ENCODE results near the gene CALCR. TPM values are rescaled to one million over a fixed set of nuclear protein-coding genes. Genes with fewer than 3 reads are reported as not detected.

CALCR gene
- total RNA-seq, 4 donors from 2014 or later: not detected

DNA sequence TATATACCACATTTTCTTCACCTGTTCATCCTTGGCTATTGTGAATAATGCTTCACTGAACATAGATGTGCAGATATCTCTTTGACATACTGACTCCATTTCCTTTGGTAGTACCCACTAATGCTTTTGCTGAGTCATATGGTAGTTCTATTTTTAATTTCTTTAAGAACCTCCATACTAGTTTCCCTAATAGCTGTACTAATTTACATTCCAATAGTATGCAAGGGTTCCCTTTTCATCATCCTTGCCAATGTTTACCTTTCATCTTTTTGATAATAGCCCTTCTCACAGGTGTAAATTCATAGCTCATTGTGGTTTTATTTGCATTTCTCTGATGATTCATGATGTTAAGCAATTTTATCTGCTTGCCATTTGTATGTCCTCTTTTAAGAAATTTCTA lies 159.9 kb downstream of the CALCR start:
- Histone ChIP-seq H3K36me3 (no peaks in the 10 kb centered on the region), H3K4me1 (no peaks in the 10 kb centered on the region), H3K27me3 (no peaks in the 10 kb centered on the region), H3K9me3 (no peaks in the 10 kb centered on the region), H3K4me3 (no peak overlapping the region), H3K27ac (no peak overlapping the region)
- DNase-seq: no peak
- no peak for TF ChIP-seq POLR2A (IDR thresholded peaks at IDR 0.05)
- TF ChIP-seq, protein P1, sequence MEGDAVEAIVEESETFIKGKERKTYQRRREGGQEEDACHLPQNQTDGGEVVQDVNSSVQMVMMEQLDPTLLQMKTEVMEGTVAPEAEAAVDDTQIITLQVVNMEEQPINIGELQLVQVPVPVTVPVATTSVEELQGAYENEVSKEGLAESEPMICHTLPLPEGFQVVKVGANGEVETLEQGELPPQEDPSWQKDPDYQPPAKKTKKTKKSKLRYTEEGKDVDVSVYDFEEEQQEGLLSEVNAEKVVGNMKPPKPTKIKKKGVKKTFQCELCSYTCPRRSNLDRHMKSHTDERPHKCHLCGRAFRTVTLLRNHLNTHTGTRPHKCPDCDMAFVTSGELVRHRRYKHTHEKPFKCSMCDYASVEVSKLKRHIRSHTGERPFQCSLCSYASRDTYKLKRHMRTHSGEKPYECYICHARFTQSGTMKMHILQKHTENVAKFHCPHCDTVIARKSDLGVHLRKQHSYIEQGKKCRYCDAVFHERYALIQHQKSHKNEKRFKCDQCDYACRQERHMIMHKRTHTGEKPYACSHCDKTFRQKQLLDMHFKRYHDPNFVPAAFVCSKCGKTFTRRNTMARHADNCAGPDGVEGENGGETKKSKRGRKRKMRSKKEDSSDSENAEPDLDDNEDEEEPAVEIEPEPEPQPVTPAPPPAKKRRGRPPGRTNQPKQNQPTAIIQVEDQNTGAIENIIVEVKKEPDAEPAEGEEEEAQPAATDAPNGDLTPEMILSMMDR (IDR thresholded peaks at IDR 0.05): no peak

DNA sequence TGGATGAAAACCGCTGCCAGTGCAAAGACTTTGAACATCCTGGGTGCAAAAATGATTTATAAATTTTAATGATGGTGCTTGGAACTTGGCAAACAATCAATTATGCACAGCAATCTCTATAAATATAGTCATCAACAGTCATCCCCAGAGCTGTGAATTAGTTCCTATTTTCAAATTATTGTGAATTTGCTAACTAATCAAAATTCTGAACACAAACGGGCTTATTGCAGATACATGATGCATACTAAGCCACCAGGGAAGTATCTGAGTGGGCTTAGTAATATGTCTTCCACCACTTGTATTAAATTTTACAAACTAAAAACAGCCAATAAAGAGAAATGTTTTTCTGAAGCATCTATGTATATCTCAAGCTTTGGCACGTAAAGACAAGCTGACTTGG lies 165.2 kb downstream of the CALCR start:
- TF ChIP-seq, protein P1 (IDR thresholded peaks at IDR 0.05): no peak
- no peak for TF ChIP-seq POLR2A (IDR thresholded peaks at IDR 0.05)
- no peaks in the 10 kb centered on the region for H3K27me3 ChIP-seq
- H3K36me3 ChIP-seq: no peaks in the 10 kb centered on the region
- no peak for DNase-seq
- H3K9me3 ChIP-seq: peaks cover 0 to 2% (median 0%) of the 10 kb centered on the region in 4 donors
- no peak overlapping the region for H3K4me3 ChIP-seq
- no peaks in the 10 kb centered on the region for H3K4me1 ChIP-seq
- H3K27ac ChIP-seq: no peak overlapping the region

DNA sequence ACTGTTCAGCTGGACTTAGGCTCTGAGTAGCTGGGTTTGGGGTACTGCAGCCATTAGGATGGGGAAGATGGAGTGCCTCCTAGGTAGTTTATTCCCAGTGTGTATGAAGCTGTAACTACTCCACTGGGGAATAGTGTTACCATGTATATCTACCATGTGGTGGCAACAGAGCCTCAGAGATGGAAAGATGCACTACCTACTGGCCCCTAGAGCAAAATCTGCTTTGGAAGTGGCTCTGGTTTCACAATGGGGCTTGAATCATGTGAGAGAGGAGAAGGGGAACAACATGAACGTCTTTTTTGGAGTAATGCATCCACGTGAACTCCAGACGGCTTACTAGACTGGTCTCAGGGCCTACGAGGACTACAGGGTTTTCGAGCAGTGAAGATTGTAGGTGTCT lies 167.3 kb downstream of the CALCR start:
- H3K9me3 ChIP-seq: peaks cover 0 to 2% (median 0%) of the 10 kb centered on the region in 4 donors
- H3K4me1 ChIP-seq: no peaks in the 10 kb centered on the region
- no peaks in the 10 kb centered on the region for H3K36me3 ChIP-seq
- no peak overlapping the region for H3K4me3 ChIP-seq
- TF ChIP-seq, protein P1 (IDR thresholded peaks at IDR 0.05): no peak
- TF ChIP-seq POLR2A (IDR thresholded peaks at IDR 0.05): no peak
- H3K27ac ChIP-seq: no peak overlapping the region
- H3K27me3 ChIP-seq: no peaks in the 10 kb centered on the region
- DNase-seq: no peak

DNA sequence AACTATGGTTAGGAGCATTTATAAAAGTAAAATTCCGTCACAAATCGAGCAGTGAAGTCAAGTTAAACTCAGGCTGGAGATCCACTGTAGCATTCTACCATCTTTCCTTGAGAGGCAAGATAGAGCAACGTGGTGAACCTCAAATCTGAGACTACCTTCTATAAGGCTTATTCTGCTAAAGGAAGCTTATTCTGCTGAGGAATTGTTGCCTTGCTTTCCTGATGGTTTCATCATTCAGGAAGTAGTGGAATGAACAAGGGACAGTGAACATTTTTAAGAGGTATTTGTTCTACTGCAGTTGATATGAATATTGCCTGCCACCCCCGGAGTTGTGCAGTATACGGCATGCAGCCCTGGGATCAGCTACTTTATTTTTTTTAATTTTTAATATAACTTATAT lies 171.6 kb downstream of the CALCR start:
- no peaks in the 10 kb centered on the region for H3K4me1 ChIP-seq
- H3K27ac ChIP-seq: no peak overlapping the region
- H3K4me3 ChIP-seq: no peak overlapping the region
- H3K36me3 ChIP-seq: no peaks in the 10 kb centered on the region
- H3K27me3 ChIP-seq: no peaks in the 10 kb centered on the region
- no peak for TF ChIP-seq POLR2A (IDR thresholded peaks at IDR 0.05)
- TF ChIP-seq, protein P1 (IDR thresholded peaks at IDR 0.05): no peak
- H3K9me3 ChIP-seq: peaks cover 0 to 2% (median 0%) of the 10 kb centered on the region in 4 donors
- DNase-seq: no peak

DNA sequence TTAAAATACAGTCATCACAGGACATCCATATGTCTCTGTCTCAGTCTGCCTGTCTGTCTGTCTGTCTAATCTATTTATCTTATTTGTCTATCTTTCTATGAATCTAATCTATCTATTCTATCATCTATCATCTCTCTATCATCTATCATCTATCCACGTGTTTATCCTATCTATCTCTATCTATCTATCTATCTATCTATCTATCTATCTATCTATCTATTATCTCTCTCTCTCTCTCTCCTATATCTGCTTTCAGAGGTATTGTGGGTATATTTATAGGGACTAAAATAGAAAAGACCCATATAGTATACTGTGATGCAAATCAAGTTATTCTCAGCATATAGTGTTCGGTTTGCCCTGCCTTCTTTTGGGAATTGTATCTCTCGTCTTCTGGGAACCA lies 174.9 kb downstream of the CALCR start:
- no peak for DNase-seq
- H3K9me3 ChIP-seq: no peaks in the 10 kb centered on the region
- H3K36me3 ChIP-seq: no peaks in the 10 kb centered on the region
- no peak for TF ChIP-seq POLR2A (IDR thresholded peaks at IDR 0.05)
- TF ChIP-seq, protein P1 (IDR thresholded peaks at IDR 0.05): no peak
- no peak overlapping the region for H3K4me3 ChIP-seq
- H3K27ac ChIP-seq: no peak overlapping the region
- H3K4me1 ChIP-seq: no peaks in the 10 kb centered on the region
- no peaks in the 10 kb centered on the region for H3K27me3 ChIP-seq

DNA sequence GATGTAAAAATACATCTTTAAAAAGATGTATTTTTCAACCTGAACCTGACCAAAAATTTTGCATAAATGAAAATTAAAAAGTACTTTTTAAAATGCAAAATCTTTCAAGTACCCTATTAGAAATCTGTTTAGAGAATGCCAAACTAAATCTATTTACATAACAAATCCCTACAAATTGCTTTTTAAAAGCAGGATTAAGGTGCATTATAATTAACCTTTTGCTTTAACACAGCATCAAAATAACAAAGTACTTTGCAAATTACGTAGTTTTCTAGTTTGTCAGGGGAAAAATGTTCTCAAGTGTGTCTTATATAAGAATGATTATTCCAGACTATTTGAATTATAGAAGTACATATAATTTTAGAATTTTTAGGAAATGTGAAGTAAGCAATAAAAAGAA lies 181.5 kb downstream of the CALCR start:
- no peaks in the 10 kb centered on the region for H3K4me1 ChIP-seq
- no peak for TF ChIP-seq POLR2A (IDR thresholded peaks at IDR 0.05)
- TF ChIP-seq, protein P1 (IDR thresholded peaks at IDR 0.05): no peak

More for the DNA sequence above, 181.5 kb downstream of the CALCR start:
- no peak for DNase-seq
- H3K4me3 ChIP-seq: no peak overlapping the region
- H3K36me3 ChIP-seq: no peaks in the 10 kb centered on the region
- H3K9me3 ChIP-seq: no peaks in the 10 kb centered on the region
- H3K27me3 ChIP-seq: no peaks in the 10 kb centered on the region
- H3K27ac ChIP-seq: no peak overlapping the region
